DOHH2 (cell line): Measurements from ENCODE around the gene ETV4.

Experiments
- H3F3A ChIP-seq: fragments of 200-600 bp; sonication (generic), shearing (Covaris generic); 2 replicates; pipeline ENCODE4 v1.6.0; 2016; ENCODE audit warnings: antibody characterized with exemption, mild to moderate bottlenecking; ENCODE audit not compliant: control insufficient read depth, insufficient read depth
- H3K27ac ChIP-seq: fragments of 200-600 bp; sonication (generic); 2 replicates; pipeline ENCODE4 v1.5.1; 2014; ENCODE audit warnings: low read depth, mild to moderate bottlenecking, low read length, moderate library complexity
- H3K27me3 ChIP-seq: fragments of 200-600 bp; sonication (generic); 2 replicates; pipeline ENCODE4 v1.6.1; 2014; ENCODE audit warnings: mild to moderate bottlenecking, low read length, mixed read lengths; ENCODE audit not compliant: control insufficient read depth
- H3K36me3 ChIP-seq: fragments of 200-600 bp; sonication (generic); 2 replicates; pipeline ENCODE4 v1.6.1; 2014; ENCODE audit warnings: mild to moderate bottlenecking, low read length, moderate library complexity, mixed read lengths; ENCODE audit not compliant: control insufficient read depth
- H3K4me1 ChIP-seq: fragments of 200-600 bp; sonication (generic); 2 replicates; pipeline ENCODE4 v1.6.1; 2014; ENCODE audit warnings: mild to moderate bottlenecking, low read length, mixed read lengths; ENCODE audit not compliant: control insufficient read depth
- H3K4me2 ChIP-seq: fragments of 200-600 bp; sonication (generic); 2 replicates; pipeline ENCODE4 v1.6.0; 2014; ENCODE audit warnings: mild to moderate bottlenecking, low read length, moderate library complexity
- H3K4me3 ChIP-seq: fragments of 200-600 bp; sonication (generic); 2 replicates; pipeline ENCODE4 v1.5.1; 2014; ENCODE audit warnings: mild to moderate bottlenecking, low read length, mixed read lengths
- H3K79me2 ChIP-seq: fragments of 200-600 bp; sonication (generic); 2 replicates; pipeline ENCODE4 v1.6.1; 2014; ENCODE audit warnings: mild to moderate bottlenecking, low read length, mixed read lengths; ENCODE audit not compliant: control insufficient read depth
- H3K9me2 ChIP-seq: fragments of 200-600 bp; sonication (generic); replicated peaks from 2 replicates; pipeline ENCODE4 v1.6.1; 2014; ENCODE audit warnings: mild to moderate bottlenecking, low read length, mixed read lengths; ENCODE audit not compliant: control insufficient read depth
- H3K9me3 ChIP-seq: fragments of 200-600 bp; sonication (generic); 2 replicates; pipeline ENCODE4 v1.6.1; 2014; ENCODE audit warnings: antibody characterized with exemption, low read length, mixed read lengths; ENCODE audit not compliant: control insufficient read depth, insufficient read depth
- H4K20me1 ChIP-seq: fragments of 200-600 bp; sonication (generic); 2 replicates; pipeline ENCODE4 v1.6.0; 2014; ENCODE audit warnings: low read depth, mild to moderate bottlenecking, antibody characterized with exemption, low read length, moderate library complexity; ENCODE audit not compliant: control insufficient read depth, insufficient read depth
- CTCF ChIP-seq: fragments of 200-600 bp; sonication (generic); IDR thresholded peaks from one replicate; pipeline ENCODE4 v1.5.1; 2014; ENCODE audit warnings: antibody characterized with exemption, mild to moderate bottlenecking, low read depth, low read length; ENCODE audit not compliant: poor library complexity, severe bottlenecking
- EZH2phosphoT487 ChIP-seq: fragments of 200-600 bp; sonication (generic); IDR thresholded peaks from 2 replicates; pipeline ENCODE4 v1.6.1; 2017; ENCODE audit warnings: borderline replicate concordance, mild to moderate bottlenecking, antibody characterized with exemption, low read length, moderate library complexity, mixed read lengths

Gene ETV4

DNA sequence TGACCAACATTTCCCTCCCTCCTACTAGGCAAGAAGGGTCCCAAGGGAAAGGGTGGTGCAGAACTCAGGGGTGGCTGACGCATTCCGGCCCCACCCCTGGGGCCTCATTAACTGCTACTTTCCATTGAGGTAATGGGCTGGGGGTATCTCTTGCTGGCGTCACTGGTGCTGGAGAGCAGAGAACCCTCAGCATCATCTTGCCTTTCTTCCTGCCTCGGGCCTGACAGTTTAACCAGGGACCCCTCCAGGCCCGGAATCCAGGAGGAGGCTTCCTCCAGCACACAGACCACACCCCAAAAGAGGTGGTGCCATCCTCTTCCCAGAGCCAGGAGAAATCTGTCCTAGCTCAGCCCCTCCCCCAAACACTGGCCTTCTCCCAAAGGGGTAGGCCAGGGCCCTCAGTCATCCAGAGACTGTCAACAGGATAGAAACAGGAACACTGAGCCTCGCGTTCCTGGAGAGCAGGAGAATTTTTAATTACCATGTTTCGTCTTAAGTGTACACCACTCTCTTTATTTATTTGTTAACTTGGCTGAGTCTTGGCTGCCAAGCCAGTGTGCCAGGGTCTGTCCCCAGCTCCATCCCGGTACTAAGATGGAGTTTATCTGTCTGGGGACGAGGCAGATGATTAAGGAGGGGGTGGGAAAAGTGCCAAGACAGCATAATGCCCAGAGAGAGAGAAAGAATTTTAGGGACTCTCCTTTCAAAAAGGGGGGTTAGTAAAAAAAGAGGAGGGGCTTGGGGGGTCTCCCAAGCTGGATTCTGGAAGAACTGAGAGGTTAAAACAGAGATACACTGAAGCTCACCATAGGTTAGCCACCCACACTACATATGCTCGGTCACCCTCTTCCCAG is 5.1 kb downstream of the ETV4 start:
- no peaks in the 10 kb centered on the region for H3K36me3 ChIP-seq
- no peaks in the 10 kb centered on the region for H3K79me2 ChIP-seq
- TF ChIP-seq CTCF, result no peak
- TF ChIP-seq EZH2phosphoT487, result no peak
- H4K20me1 ChIP-seq, result no peaks in the 10 kb centered on the region
- H3K4me1 ChIP-seq, result peaks cover 13% of the 10 kb centered on the region
- no peaks in the 10 kb centered on the region for H3K9me2 ChIP-seq
- no peaks in the 10 kb centered on the region for H3F3A ChIP-seq
- H3K27me3 ChIP-seq, result peaks cover 44% of the 10 kb centered on the region
- no peak overlapping the region for H3K27ac ChIP-seq
- H3K4me2 ChIP-seq, result no peak overlapping the region
- H3K4me3 ChIP-seq, result no peak overlapping the region
- no peaks in the 10 kb centered on the region for H3K9me3 ChIP-seq

DNA sequence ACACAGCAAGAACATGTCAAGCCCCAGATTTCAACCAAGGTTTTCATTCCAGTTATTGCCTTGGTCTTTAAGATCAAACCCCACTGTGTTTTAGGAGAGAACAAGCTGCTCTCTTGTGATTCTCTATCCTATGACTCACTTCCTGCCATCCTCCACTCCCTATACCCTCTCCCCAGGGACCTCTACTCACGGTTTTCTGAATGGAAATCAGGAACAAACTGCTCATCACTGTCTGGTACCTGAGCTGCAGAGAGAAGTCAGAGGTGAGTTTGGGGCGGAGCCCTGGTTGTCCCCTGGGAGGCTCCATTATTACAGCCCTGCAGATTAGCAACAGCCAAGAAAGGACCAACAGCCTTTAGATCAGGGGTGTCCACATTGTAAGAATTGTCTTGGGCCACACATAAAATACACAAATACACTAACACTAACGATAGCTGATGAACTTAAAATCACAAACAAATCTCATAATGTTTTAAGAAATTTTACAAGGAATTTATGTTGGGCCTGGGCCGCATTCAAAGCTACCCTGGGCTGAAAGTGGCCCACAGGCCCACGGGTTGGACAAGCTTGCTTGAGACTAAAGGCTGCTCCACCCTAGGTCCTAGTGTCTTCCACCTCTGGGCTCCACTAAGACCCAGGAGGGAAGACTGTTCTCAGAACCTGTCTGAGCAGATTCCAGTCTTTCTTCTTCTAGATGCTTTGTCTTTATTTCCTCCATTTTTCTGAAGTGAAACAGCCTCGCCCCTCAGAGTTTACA is 9.7 kb downstream of the ETV4 start:
- Histone ChIP-seq H3K9me2 (no peaks in the 10 kb centered on the region), H3K36me3 (no peaks in the 10 kb centered on the region)

DNA sequence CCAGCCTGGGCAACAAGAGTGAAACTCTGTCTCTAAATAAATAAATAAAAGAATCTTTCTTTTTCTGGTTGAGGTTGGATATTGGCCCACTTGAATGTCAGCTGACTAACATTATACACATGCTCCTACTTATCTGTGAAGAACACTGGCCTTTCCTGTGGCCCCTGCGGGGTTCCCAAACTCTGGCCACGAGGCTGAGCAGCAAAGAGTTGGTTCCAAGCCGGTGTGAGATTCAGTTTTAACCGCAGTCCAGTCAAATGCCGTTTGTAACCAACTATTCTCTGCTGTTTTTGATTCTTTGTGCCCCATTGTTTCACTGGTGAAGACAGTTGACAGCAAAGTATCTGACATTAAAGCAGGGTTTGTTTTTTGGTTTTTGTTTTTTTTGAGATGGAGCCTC is 11.2 kb downstream of the ETV4 start:
- Histone ChIP-seq H3K4me3 (no peak overlapping the region), H3K36me3 (no peaks in the 10 kb centered on the region), H3K9me3 (no peaks in the 10 kb centered on the region), H3K4me2 (no peak overlapping the region), H3K27ac (no peak overlapping the region), H3K79me2 (no peaks in the 10 kb centered on the region), H3K27me3 (no peaks in the 10 kb centered on the region), H3K4me1 (no peaks in the 10 kb centered on the region), H3K9me2 (no peaks in the 10 kb centered on the region), H3F3A (no peaks in the 10 kb centered on the region), H4K20me1 (no peaks in the 10 kb centered on the region)
- TF ChIP-seq EZH2phosphoT487 (no peak), CTCF (no peak)

More for the DNA sequence above, 9.7 kb downstream of the ETV4 start:
- Histone ChIP-seq H3K27me3 (peaks cover under 1% of the 10 kb centered on the region; the same call in 1 of the 2 replicates), H3K79me2 (no peaks in the 10 kb centered on the region), H3K4me3 (no peak overlapping the region), H3F3A (no peaks in the 10 kb centered on the region), H3K4me2 (no peak overlapping the region), H4K20me1 (no peaks in the 10 kb centered on the region), H3K27ac (no peak overlapping the region), H3K9me3 (no peaks in the 10 kb centered on the region), H3K4me1 (no peaks in the 10 kb centered on the region)
- TF ChIP-seq CTCF (no peak), EZH2phosphoT487 (no peak)
